ENCODE data around the gene DCLK2.

The DCLK2 gene

DNA sequence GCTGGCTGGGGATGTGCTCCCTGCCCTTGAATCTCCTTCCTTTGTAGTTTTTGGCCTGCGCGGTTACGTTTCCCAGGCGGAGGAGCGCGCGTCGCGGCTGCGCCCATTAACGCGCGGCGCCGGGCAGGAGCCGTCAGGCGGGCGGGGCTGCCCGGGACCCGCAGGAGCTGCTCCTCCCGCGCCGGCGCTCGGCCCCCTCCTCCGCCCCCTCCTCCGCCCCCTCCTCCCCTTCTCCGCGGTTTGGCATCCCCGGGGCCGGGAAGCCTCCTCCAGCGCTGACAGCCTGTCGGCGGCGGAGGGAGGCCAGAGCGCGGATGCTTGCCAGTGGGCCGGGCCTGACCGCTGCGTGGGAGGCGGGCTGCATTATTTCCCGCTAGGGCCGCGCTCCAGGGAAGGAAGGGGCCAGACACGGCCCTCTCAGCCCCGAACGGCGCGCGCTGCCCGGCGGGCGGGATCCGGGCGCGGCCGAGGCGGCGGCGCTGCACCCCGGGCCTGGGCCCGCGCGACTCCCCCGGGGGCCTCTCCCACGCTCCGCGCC is at the start of gene DCLK2:
DCLK2 (plus strand) TSS at position 405 of the 538 bp plus-strand sequence. CDS start 583 bp downstream, outside the sequence.
- Histone ChIP-seq H3K4me3 (ENCODE audit: low read length in 2 of 2) (peak within 1 kb of the TSS; percentile 82 to 87), H3K9ac (ENCODE audit: low read length in 2 of 2) (peak within 1 kb of the TSS; percentile 80 to 85), H3K27ac (ENCODE audit: low read length) (peak within 1 kb of the TSS; percentile 88), H3K4me1 (ENCODE audit: control insufficient read depth, insufficient read depth, low read length) (peaks cover 21% of the 10 kb centered on the region), H3K36me3 (ENCODE audit: control insufficient read depth in 2 of 2, insufficient read depth in 2 of 2, low read length in 2 of 2) (no peaks in the 10 kb centered on the region), H3K9me3 (ENCODE audit: control insufficient read depth in 2 of 2, low read length in 2 of 2) (no peaks in the 10 kb centered on the region), H3K27me3 (ENCODE audit: control insufficient read depth in 1 of 2, insufficient read depth in 2 of 2, low read length in 2 of 2) (no peaks in the 10 kb centered on the region)

DNA sequence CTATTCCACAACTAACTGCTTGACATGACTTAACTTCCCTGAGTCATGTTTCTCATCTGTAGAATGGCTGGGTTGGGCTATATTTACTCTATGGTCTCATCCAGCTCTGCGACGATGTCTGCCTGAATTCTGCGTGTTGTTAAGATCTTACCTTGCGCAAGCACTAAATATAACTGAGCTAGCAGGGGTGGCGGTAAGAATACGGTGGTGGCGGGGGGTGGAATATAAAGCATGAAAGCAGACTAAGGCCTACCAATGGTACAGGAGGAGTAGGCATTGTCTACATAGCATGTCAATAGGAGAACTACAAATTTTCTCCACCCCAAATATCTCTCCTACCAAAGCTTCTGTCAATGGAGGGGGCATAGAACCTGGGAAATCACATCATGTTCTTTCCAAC is 45.7 kb upstream of the DCLK2 start:
- Histone ChIP-seq H3K9ac (ENCODE audit: low read length in 2 of 2) (no peak overlapping the region), H3K4me1 (ENCODE audit: control insufficient read depth, insufficient read depth, low read length) (no peaks in the 10 kb centered on the region), H3K27me3 (ENCODE audit: control insufficient read depth in 1 of 2, insufficient read depth in 2 of 2, low read length in 2 of 2) (no peaks in the 10 kb centered on the region), H3K36me3 (ENCODE audit: control insufficient read depth in 2 of 2, insufficient read depth in 2 of 2, low read length in 2 of 2) (no peaks in the 10 kb centered on the region), H3K9me3 (ENCODE audit: control insufficient read depth in 2 of 2, low read length in 2 of 2) (no peaks in the 10 kb centered on the region), H3K27ac (ENCODE audit: low read length) (no peak overlapping the region), H3K4me3 (ENCODE audit: low read length in 2 of 2) (no peak overlapping the region)

DNA sequence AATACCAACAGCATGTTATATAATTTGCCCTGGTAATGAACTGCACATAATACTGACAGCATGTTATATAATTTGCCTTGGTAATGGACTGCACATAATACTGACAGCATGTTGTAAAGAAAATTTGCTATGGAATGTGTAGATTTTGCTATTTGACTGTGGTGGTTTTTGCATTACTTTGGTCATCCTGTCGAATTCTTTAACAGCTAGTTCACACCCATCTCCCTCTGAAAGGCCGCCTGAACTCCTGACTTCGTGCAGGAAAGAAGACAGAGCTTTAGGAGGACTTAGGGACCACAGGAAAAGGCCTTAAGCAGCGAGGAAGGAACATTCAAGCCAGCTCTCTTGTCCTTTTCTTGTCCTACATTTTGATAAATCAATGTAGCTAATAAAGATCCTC is 45.2 kb upstream of the DCLK2 start:
- Histone ChIP-seq H3K36me3 (ENCODE audit: control insufficient read depth in 2 of 2, insufficient read depth in 2 of 2, low read length in 2 of 2) (no peaks in the 10 kb centered on the region), H3K9ac (ENCODE audit: low read length in 2 of 2) (no peak overlapping the region)

DNA sequence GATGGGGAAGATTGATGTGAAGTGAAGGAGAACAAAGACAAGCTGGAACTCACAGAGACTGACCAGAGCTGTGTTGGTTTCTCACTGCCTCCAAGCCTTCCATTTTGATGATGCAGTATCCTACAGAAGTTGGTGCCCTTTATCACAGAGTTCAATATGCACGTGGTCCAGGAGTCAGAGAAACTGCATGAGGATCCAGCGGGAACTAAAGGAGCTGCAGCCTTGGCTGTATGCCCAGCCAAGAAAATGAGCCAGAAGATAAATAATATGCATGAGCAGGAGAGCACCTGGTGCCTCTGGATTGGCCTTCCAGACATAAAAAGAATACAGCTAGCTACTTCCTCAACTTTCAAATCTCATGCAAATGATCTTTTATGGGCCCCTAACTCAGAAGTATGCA is 44.3 kb upstream of the DCLK2 start:
- Histone ChIP-seq H3K4me3 (ENCODE audit: low read length in 2 of 2) (no peak overlapping the region), H3K4me1 (ENCODE audit: control insufficient read depth, insufficient read depth, low read length) (no peaks in the 10 kb centered on the region), H3K27me3 (ENCODE audit: control insufficient read depth in 1 of 2, insufficient read depth in 2 of 2, low read length in 2 of 2) (no peaks in the 10 kb centered on the region), H3K36me3 (ENCODE audit: control insufficient read depth in 2 of 2, insufficient read depth in 2 of 2, low read length in 2 of 2) (no peaks in the 10 kb centered on the region), H3K9ac (ENCODE audit: low read length in 2 of 2) (no peak overlapping the region), H3K27ac (ENCODE audit: low read length) (no peak overlapping the region), H3K9me3 (ENCODE audit: control insufficient read depth in 2 of 2, low read length in 2 of 2) (no peaks in the 10 kb centered on the region)

More for the DNA sequence above, 45.2 kb upstream of the DCLK2 start:
- Histone ChIP-seq H3K4me3 (ENCODE audit: low read length in 2 of 2) (no peak overlapping the region), H3K9me3 (ENCODE audit: control insufficient read depth in 2 of 2, low read length in 2 of 2) (no peaks in the 10 kb centered on the region), H3K4me1 (ENCODE audit: control insufficient read depth, insufficient read depth, low read length) (no peaks in the 10 kb centered on the region), H3K27me3 (ENCODE audit: control insufficient read depth in 1 of 2, insufficient read depth in 2 of 2, low read length in 2 of 2) (no peaks in the 10 kb centered on the region), H3K27ac (ENCODE audit: low read length) (no peak overlapping the region)

DNA sequence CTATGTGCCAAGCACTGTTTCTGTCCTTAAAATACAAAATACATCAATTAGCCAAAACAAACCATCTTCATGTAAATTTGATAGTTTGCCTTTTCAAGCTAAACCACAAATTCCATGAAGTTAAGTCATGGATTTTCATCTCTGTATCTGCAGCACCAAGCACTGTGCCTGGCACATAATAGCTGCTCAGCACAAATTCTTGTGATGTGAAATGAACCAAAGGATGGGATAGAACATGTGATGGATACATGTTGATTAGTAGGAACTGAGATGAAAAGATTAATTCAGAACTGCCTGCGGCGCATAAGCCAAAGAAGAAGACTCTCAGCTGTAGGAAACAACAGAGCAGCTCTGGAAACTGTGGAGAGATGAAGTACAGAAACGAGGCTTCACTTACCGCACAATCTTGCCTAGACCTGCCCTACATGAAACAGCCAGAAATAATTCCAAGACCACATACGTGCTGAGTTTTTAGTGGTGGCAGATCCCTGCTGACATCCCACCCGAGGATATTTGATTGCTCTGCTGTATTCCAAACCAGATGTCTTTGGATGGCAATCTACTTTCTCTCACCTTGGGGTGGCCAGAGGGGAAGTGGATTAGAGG is 40.9 kb upstream of the DCLK2 start:
- no peak overlapping the region for H3K9ac ChIP-seq (ENCODE audit: low read length in 2 of 2)
- H3K27ac ChIP-seq (ENCODE audit: low read length), result no peak overlapping the region
- H3K36me3 ChIP-seq (ENCODE audit: control insufficient read depth in 2 of 2, insufficient read depth in 2 of 2, low read length in 2 of 2), result no peaks in the 10 kb centered on the region
- H3K4me3 ChIP-seq (ENCODE audit: low read length in 2 of 2), result no peak overlapping the region
- H3K27me3 ChIP-seq (ENCODE audit: control insufficient read depth in 1 of 2, insufficient read depth in 2 of 2, low read length in 2 of 2), result no peaks in the 10 kb centered on the region
- no peaks in the 10 kb centered on the region for H3K4me1 ChIP-seq (ENCODE audit: control insufficient read depth, insufficient read depth, low read length)
- no peaks in the 10 kb centered on the region for H3K9me3 ChIP-seq (ENCODE audit: control insufficient read depth in 2 of 2, low read length in 2 of 2)

DNA sequence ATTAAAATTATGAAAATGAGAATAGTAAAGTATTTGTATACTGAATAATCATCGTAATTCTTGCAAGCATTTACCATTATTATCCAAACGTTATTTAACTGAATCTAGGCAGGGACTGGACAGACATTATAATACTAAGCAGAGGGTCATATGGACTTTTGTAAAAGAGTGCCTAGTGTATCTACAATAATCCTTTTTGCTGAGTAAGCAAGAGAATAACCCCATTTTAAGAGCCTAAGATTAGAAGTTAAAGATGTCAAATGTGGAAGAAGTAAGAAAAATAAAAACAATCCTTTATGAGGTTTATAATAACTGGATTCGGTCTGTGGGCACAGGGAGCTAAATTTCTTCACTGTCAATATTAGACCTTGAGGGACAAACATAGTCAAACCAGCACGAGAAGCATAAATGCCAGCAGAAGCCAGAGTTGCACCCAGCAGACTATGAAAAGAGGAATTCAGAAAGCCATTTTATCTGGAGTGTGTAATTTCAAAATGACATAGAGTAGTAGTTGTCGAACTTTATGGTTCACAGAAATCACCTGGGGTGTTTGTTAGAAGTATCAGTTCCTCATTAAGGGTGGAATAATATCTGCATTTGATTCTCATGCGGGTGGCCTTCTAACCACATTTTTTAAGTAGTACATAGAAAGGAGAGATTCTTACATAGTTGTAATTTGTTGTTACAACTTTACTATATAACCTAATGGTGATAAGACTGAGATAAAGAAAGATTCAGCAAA is 39.7 kb upstream of the DCLK2 start:
- Histone ChIP-seq H3K36me3 (ENCODE audit: control insufficient read depth in 2 of 2, insufficient read depth in 2 of 2, low read length in 2 of 2) (no peaks in the 10 kb centered on the region), H3K9me3 (ENCODE audit: control insufficient read depth in 2 of 2, low read length in 2 of 2) (no peaks in the 10 kb centered on the region), H3K9ac (ENCODE audit: low read length in 2 of 2) (no peak overlapping the region)

DNA sequence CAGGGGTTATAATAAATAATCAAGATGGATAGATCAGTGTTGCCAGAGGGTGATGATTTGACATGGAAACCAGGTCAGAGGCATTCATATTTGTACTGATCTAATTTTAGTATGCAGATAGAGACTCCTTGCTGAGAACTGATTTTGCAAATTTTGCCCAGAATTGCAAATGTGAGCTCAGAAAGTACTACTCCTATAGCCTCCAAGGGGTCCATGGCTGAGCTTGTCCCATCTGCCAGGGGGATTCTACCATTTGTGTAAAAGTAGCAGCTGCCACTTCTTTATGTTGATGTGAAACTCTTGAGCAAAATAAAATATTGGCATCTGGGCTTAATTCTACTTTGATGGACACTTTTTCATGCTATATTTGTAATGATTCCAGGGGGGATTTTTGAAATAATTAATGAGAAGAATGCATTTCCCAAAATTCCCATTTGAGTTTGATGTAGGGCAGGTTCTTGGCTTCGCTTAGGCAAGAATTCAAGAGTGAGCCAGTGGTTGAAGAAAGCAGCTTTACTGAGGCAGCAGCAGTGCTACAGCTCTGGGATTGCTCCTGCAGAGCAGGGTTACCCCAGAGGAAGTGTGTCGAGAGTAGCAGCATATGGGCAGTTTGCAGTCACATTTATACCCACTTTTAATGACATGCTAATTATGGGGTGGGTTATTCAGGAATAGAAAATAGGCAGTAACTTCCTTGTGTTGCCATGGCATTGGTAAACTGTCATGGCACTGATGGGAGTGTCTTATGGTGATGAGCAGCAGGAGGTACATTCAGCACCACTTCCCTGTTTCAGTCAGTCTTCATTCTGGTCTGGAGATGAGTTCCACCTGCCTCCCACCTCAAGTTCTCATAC is 38.7 kb upstream of the DCLK2 start:
- H3K36me3 ChIP-seq (ENCODE audit: control insufficient read depth in 2 of 2, insufficient read depth in 2 of 2, low read length in 2 of 2), result no peaks in the 10 kb centered on the region
- H3K4me1 ChIP-seq (ENCODE audit: control insufficient read depth, insufficient read depth, low read length), result no peaks in the 10 kb centered on the region
- no peaks in the 10 kb centered on the region for H3K9me3 ChIP-seq (ENCODE audit: control insufficient read depth in 2 of 2, low read length in 2 of 2)
- no peaks in the 10 kb centered on the region for H3K27me3 ChIP-seq (ENCODE audit: control insufficient read depth in 1 of 2, insufficient read depth in 2 of 2, low read length in 2 of 2)
- no peak overlapping the region for H3K27ac ChIP-seq (ENCODE audit: low read length)
- H3K4me3 ChIP-seq (ENCODE audit: low read length in 2 of 2), result no peak overlapping the region
- H3K9ac ChIP-seq (ENCODE audit: low read length in 2 of 2), result no peak overlapping the region

More for the DNA sequence above, 39.7 kb upstream of the DCLK2 start:
- no peaks in the 10 kb centered on the region for H3K27me3 ChIP-seq (ENCODE audit: control insufficient read depth in 1 of 2, insufficient read depth in 2 of 2, low read length in 2 of 2)
- H3K4me1 ChIP-seq (ENCODE audit: control insufficient read depth, insufficient read depth, low read length), result no peaks in the 10 kb centered on the region
- no peak overlapping the region for H3K4me3 ChIP-seq (ENCODE audit: low read length in 2 of 2)
- H3K27ac ChIP-seq (ENCODE audit: low read length), result no peak overlapping the region

DNA sequence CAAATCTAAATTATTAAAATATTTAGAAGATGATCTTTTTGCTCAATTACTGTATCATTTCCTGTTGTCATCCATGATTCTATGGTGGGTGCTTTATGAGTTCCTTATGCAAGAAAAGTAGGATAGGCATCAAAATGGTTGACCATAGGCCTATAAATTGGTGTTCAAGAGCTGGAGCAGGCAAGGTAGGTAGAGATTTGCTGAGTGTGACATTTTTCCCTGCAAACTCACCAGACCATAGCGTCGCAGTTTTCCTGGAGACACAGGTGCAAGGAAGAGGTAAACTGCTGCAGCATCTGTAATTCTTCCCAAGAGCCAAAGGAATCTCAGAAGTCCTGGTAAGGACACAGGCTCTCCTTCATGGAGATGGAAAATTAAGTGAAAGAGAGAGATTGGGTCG is 33.7 kb upstream of the DCLK2 start:
- Histone ChIP-seq H3K4me3 (ENCODE audit: low read length in 2 of 2) (no peak overlapping the region), H3K9me3 (ENCODE audit: control insufficient read depth in 2 of 2, low read length in 2 of 2) (no peaks in the 10 kb centered on the region), H3K27ac (ENCODE audit: low read length) (no peak overlapping the region), H3K9ac (ENCODE audit: low read length in 2 of 2) (no peak overlapping the region), H3K4me1 (ENCODE audit: control insufficient read depth, insufficient read depth, low read length) (no peaks in the 10 kb centered on the region), H3K36me3 (ENCODE audit: control insufficient read depth in 2 of 2, insufficient read depth in 2 of 2, low read length in 2 of 2) (no peaks in the 10 kb centered on the region), H3K27me3 (ENCODE audit: control insufficient read depth in 1 of 2, insufficient read depth in 2 of 2, low read length in 2 of 2) (no peaks in the 10 kb centered on the region)

DNA sequence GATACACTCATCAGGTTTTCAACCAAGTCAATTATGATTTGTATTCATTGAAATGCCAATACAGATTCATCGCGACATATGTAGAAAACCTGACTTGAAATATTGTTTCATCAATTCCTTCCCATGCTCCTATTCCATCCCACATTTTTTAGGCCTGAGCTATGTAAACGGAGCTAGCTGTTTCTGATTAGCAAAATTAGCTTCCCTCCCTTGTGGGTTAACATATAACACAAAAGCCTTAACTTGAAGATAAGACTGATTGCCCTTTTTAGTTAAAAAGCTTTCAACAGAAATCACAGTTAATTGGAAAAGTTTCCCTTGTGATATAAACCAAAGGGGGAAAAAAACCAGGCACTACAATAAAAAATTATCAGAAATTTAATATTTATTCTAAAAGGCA is 32.8 kb upstream of the DCLK2 start:
- H3K4me3 ChIP-seq (ENCODE audit: low read length in 2 of 2), result no peak overlapping the region
- no peaks in the 10 kb centered on the region for H3K9me3 ChIP-seq (ENCODE audit: control insufficient read depth in 2 of 2, low read length in 2 of 2)
- no peak overlapping the region for H3K27ac ChIP-seq (ENCODE audit: low read length)
- no peaks in the 10 kb centered on the region for H3K36me3 ChIP-seq (ENCODE audit: control insufficient read depth in 2 of 2, insufficient read depth in 2 of 2, low read length in 2 of 2)
- H3K27me3 ChIP-seq (ENCODE audit: control insufficient read depth in 1 of 2, insufficient read depth in 2 of 2, low read length in 2 of 2), result no peaks in the 10 kb centered on the region
- H3K9ac ChIP-seq (ENCODE audit: low read length in 2 of 2), result no peak overlapping the region
- H3K4me1 ChIP-seq (ENCODE audit: control insufficient read depth, insufficient read depth, low read length), result no peaks in the 10 kb centered on the region

DNA sequence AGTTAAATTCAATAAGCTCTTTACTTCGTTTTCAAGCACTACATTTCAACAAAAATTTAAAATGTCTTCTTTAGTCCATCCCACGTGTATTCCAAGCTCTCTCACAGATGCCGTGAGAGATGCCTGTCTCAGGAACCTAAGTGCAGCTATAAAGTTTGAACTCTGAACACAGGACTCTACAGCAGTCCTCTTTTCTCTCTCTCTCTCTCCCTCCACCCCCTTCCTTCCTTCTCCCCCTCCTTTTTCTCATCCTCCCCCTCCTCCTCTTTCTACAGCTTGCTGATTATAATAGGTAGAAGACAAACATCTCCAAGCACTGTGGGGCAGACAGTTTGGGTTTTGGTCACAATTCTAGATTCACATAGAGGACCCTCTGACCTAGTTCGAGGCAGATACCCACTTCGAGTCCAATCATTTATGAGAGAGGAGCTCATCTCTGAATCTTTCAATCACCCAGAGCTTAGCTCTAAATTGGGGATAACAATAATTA is 31.5 kb upstream of the DCLK2 start:
- Histone ChIP-seq H3K27me3 (ENCODE audit: control insufficient read depth in 1 of 2, insufficient read depth in 2 of 2, low read length in 2 of 2) (no peaks in the 10 kb centered on the region), H3K9ac (ENCODE audit: low read length in 2 of 2) (no peak overlapping the region), H3K4me3 (ENCODE audit: low read length in 2 of 2) (no peak overlapping the region), H3K36me3 (ENCODE audit: control insufficient read depth in 2 of 2, insufficient read depth in 2 of 2, low read length in 2 of 2) (no peaks in the 10 kb centered on the region), H3K27ac (ENCODE audit: low read length) (no peak overlapping the region), H3K4me1 (ENCODE audit: control insufficient read depth, insufficient read depth, low read length) (no peaks in the 10 kb centered on the region), H3K9me3 (ENCODE audit: control insufficient read depth in 2 of 2, low read length in 2 of 2) (no peaks in the 10 kb centered on the region)

Measured in stomach smooth muscle (tissue), 2 donors.